ENCODE data around the gene FBXO28.
"Not testable (repeated sequence)": the region's sequence is repeated elsewhere in the genome, so short reads cannot be mapped to it uniquely, and the experiment has no call there.

FBXO28 gene

DNA sequence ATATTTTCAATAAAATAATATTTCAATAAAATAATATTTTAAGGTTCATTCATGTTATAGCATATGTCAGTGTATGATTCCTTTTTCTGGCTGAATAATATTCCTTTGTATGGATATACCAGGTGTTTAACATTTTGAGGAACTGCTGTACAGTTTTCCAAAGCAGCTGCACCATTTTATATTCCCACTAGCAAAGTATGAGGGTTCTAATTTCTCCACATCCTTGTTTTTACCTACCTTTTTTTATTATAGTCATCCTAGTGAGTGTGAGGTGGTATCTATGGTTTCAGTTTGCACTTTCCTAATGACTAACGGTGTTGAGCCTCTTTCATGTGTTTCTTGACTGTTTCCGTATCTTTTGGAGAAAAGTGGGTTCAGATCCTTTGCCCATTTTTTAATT, 74.4 kb downstream of the FBXO28 start:
- no peak for DNase-seq (ENCODE audit: low read depth, low spot score)

DNA sequence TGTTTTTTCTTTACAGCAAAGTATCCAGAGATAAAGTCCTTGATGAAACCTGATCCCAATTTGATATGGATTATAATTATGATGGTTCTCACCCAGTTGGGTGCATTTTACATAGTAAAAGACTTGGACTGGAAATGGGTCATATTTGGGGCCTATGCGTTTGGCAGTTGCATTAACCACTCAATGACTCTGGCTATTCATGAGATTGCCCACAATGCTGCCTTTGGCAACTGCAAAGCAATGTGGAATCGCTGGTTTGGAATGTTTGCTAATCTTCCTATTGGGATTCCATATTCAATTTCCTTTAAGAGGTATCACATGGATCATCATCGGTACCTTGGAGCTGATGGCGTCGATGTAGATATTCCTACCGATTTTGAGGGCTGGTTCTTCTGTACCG, 75.7 kb downstream of the FBXO28 start:
- no peak for DNase-seq (ENCODE audit: low read depth, low spot score)

DNA sequence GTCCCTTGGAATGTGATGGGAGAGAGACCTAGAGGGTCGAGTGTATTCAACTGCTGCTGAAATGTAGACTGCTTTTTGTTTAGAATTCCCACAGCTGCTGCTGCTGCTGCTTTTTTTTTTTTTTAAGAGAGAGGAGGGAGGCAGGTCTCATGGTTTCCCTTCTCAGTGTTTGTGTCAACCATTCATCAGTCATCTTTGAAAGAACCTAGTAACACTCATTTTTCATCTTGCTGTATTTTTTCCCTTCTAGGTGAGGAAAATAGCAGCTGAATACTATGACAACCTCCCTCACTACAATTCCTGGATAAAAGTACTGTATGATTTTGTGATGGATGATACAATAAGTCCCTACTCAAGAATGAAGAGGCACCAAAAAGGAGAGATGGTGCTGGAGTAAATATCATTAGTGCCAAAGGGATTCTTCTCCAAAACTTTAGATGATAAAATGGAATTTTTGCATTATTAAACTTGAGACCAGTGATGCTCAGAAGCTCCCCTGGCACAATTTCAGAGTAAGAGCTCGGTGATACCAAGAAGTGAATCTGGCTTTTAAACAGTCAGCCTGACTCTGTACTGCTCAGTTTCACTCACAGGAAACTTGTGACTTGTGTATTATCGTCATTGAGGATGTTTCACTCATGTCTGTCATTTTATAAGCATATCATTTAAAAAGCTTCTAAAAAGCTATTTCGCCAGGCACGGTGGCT, 78.3 kb downstream of the FBXO28 start:
- no peak for DNase-seq (ENCODE audit: low read depth, low spot score)

GRCh38 chr1:224193319-224193966, 79.5 kb downstream of the FBXO28 start:
- no peak for DNase-seq (ENCODE audit: low read depth, low spot score)

GRCh38 chr1:224196813-224197600, 83.1 kb downstream of the FBXO28 start:
- no peak for DNase-seq (ENCODE audit: low read depth, low spot score)

DNA sequence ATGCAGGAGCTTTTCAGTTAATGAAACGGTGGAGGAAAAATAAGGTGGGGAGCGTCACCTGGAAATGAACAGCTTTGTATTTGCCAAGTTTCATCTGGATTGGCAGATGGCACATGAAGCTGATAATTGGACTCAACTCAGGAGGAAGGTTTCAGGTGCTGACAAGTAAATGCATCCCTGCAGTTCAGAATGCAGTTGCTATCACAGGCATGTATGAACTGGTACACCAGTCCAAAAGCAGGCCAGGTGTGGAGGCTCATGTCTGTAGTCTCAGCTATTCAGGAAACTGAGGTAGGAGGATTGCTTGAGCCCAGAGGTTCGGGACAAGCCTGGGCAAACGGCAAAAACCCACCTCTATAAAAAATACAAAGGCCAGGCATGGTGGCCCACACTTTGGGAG, 84.7 kb downstream of the FBXO28 start:
- DNase-seq (ENCODE audit: low read depth, low spot score), result no peak

GRCh38 chr1:224199679-224200078, 85.8 kb downstream of the FBXO28 start:
- DNase-seq (ENCODE audit: low read depth, low spot score), result no peak

DNA sequence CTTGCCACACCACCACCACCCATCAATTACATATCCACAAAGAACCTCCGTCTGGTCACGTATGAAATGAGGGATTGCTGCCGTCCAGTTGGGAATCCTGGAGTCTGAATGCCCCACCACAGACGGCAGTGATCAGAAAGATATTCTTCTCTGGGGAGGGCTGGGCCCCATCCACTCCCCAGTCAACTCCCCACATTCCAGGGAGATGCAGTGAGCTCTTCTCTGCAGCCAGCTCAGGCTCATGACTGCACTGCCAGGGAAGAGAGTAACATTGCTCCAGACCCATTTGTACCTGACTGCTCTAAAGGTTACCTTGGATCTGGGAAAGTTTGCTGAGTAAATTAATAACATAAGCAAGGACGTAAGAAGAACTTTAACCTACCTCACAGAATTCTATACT, 87.5 kb downstream of the FBXO28 start:
- DNase-seq (ENCODE audit: low read depth, low spot score), result no peak

- no peak for DNase-seq (ENCODE audit: low read depth, low spot score)
Observed at GRCh38 chr1:224201853-224202252, 87.9 kb downstream of the FBXO28 start.

DNA sequence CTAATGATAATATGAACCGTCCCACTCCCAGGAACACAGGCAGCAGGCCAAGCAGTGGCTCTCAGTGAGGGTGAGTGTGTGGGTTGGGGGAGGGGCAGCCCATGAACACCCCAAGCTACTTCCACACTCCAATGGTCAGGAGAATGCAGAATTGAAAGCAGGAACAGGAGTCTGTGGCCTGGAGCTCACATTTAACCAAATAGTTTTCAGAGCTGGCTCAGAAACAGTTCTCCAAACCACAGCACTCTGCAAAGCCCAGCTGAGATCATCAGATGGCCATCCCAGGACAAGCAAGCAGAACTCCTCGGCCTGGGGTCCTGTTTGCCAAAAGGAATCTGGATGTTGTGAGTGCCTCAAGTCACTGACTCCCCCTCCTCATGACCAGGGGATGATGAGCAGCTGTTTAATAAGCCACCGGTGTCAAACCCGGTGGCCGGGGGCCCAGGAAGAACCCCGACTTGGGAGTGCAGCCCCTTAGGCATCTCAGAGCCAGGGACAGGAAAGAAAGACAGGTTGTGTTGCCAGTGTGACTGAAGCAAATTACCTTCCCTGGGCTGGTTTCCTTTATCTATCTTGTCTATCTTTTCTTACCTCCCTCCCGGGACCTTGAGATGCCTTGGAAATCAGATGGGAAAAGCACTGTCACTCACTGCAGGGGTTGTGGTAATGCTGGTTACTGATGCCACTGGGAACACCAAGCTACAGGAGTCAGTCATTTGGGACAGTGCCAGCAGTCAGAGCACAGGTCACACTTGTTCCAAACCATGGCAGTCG, 89.5 kb downstream of the FBXO28 start:
- no peak for DNase-seq (ENCODE audit: low read depth, low spot score)

GRCh38 chr1:224205438-224205840, 91.5 kb downstream of the FBXO28 start:
- DNase-seq (ENCODE audit: low read depth, low spot score), result no peak

GRCh38 chr1:224205931-224206538, 92.1 kb downstream of the FBXO28 start:
- not testable (repeated sequence) for DNase-seq (ENCODE audit: low read depth, low spot score)

DNA sequence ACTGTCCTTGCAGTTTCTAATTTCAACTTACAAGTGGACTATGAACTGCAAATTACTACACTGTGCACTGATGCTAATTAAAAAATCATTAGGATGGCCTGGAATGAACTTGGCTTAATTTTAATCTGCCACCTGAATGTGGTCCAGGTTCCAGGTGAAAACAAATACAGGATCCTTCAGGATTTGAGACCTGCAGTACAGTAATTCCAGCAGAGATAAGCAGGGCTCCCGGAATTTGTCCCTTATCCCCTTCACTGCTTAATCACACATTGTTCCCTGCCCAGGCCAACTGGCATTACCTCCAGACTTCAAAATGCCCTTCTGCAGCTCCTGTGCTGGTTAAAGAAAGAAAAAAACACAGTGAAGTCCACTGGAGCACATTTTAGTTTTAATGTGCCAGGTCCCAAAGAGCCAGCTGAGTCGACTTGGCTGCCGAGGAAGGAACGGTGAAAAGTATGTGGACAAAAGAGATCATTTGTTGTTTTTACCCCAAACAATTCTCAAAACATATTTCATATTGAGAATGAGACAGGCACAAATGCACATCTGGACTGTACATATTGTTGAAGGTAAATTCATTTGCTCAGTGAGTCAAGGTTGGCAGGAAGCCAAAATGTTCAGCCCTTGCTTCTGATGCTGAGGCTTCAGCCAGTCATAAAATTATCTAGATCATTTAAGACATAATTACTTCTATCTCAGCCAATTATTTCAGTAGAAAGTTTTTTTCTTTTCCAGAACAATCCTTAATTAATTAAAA, 97.5 kb downstream of the FBXO28 start:
- DNase-seq (ENCODE audit: low read depth, low spot score), result peak; percentile 45

Data from smooth muscle cell of the brain vasculature (primary cell).